Measurements from ENCODE around the gene FAM72A. TPM values are rescaled to one million over a fixed set of nuclear protein-coding genes. Genes with fewer than 3 reads are reported as not detected.
"Not testable (repeated sequence)": the region's sequence is repeated elsewhere in the genome, so short reads cannot be mapped to it uniquely, and the experiment has no call there.

FAM72A gene
- polyA plus RNA-seq, 1 donor, result 5.4 TPM

GRCh38 chr1:206167350-206168029, 35.1 kb downstream of the FAM72A start:
- DNase-seq, result not testable (repeated sequence)

GRCh38 chr1:206145771-206146290, 56.8 kb downstream of the FAM72A start:
- DNase-seq, result no peak

- DNase-seq, result no peak
Measured at GRCh38 chr1:206144605-206145004, 58.0 kb downstream of the FAM72A start.

GRCh38 chr1:206143537-206144172, 59.0 kb downstream of the FAM72A start:
- DNase-seq, result peak; percentile 75

- no peak for DNase-seq
Measured at GRCh38 chr1:206142770-206143169, 59.9 kb downstream of the FAM72A start.

GRCh38 chr1:206142011-206142410, 60.6 kb downstream of the FAM72A start:
- no peak for DNase-seq

GRCh38 chr1:206136241-206136640, 66.4 kb downstream of the FAM72A start:
- no peak for DNase-seq

Other genes starting within 250 kb of the FAM72A start
- 12.2 TPM for gene RAB7B, start 199.4 kb downstream of the FAM72A start, polyA plus RNA-seq (ENCODE audit: insufficient read length)
- gene CTSE, start 178.9 kb downstream of the FAM72A start, polyA plus RNA-seq (ENCODE audit: insufficient read length), result 0.37 TPM
- 0.28 TPM for gene RHEX, start 149.7 kb downstream of the FAM72A start, polyA plus RNA-seq (ENCODE audit: insufficient read length)
- gene AVPR1B, start 85.5 kb downstream of the FAM72A start, polyA plus RNA-seq (ENCODE audit: insufficient read length), result 0.14 TPM
- 97.0 TPM for gene SRGAP2, start 702 bp upstream of the FAM72A start, polyA plus RNA-seq (ENCODE audit: insufficient read length)

All from hindlimb muscle (tissue), 1 donor.